Upper lobe of right lung (tissue), 1 donor: ENCODE results near the gene CLDN15. TPM values are rescaled to one million over a fixed set of nuclear protein-coding genes. Genes with fewer than 3 reads are reported as not detected.

Source experiments
- ATAC-seq: fragments of 200-7000 bp; cut with Tn5 transposase; one replicate; pipeline ENCODE4 v1.9.1; 2020; ENCODE audit warnings: mild to moderate bottlenecking, moderate library complexity
- DNase-seq: peaks from one replicate; pipeline ENCODE4 v3.0.0-alpha.2; 2020
- H3K27ac ChIP-seq: fragments of 200-600 bp; one replicate; pipeline ENCODE4 v1.8.0; 2022
- H3K27me3 ChIP-seq: fragments of 200-600 bp; one replicate; pipeline ENCODE4 v1.8.0; 2022; ENCODE audit warnings: mild to moderate bottlenecking
- H3K36me3 ChIP-seq: fragments of 200-600 bp; one replicate; pipeline ENCODE4 v1.8.0; 2022
- H3K4me1 ChIP-seq: fragments of 200-600 bp; one replicate; pipeline ENCODE4 v1.8.0; 2022
- H3K4me3 ChIP-seq: fragments of 200-600 bp; one replicate; pipeline ENCODE4 v1.8.0; 2022; ENCODE audit warnings: mild to moderate bottlenecking
- H3K9me3 ChIP-seq: fragments of 200-600 bp; one replicate; pipeline ENCODE4 v1.8.0; 2022
- intact Hi-C: fragments of 100-400 bp; cut with DNase I; formaldehyde crosslinking; loops from one replicate; pipeline ENCODE4 v1.11.0; 2022
- total RNA-seq: library from RNA; stranded (reverse); fragmentation: NEBNext Ultra II Directional; extraction: Animal tissue kit (Norgen Biotek cat#: 25700); gene quantifications from one replicate; pipeline ENCODE4 v1.2.1, GENCODE V29; 2021
- TF ChIP-seq, protein P1 (sequence below): fragments of 200-600 bp; IDR thresholded peaks from one replicate; pipeline ENCODE4 v1.8.0; 2022; ENCODE audit warnings: antibody characterized with exemption
- donor health status: DM: no; HTN: yes; CAD: no; lungs with severe emphysema.

CLDN15 gene
- total RNA-seq, 1 donor from 2014 or later: 17.7 TPM

DNA sequence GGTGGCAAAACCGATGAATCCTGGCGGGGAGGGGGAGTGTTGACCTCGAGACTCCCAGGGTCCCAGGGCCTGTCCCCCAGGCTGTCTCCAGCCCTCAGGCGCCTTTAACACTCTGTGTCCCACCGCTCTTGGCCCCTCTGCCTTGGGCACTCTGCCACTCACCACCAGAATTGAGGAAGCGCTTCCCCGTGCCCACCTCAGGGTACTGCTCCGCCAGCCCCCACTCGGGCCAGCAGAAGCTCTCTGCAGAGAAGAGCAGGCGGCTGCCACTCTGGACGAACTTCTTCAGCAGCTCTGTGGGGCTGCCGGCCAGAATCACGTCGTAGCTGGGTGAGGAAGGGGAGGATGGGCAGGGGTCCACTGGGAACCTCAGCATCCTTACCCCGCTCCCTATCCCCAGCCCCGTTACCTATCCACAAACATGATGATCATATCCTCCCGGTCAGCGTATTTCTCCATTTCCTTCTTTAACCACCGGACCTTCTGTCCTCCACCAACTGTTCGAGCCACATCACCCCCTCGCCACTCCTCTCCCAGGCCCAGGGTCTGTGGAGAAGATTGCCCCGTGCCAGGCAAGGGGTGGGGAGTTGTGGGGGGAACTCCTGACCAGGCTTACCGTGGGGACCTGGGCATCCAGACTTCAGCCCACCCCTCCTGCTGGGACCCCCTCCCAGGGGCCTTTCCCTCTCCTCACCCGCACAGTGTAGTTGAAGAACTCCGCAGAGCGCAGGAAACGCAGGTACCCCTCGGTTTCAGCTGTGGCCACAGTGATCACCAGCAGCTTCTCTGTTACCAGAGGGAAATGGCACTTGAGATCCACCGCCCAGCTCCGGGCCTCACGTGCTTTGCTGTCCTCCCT lies 21.4 kb downstream of the CLDN15 start:
- intact Hi-C loops: no loop called here
- TF ChIP-seq, protein P1, sequence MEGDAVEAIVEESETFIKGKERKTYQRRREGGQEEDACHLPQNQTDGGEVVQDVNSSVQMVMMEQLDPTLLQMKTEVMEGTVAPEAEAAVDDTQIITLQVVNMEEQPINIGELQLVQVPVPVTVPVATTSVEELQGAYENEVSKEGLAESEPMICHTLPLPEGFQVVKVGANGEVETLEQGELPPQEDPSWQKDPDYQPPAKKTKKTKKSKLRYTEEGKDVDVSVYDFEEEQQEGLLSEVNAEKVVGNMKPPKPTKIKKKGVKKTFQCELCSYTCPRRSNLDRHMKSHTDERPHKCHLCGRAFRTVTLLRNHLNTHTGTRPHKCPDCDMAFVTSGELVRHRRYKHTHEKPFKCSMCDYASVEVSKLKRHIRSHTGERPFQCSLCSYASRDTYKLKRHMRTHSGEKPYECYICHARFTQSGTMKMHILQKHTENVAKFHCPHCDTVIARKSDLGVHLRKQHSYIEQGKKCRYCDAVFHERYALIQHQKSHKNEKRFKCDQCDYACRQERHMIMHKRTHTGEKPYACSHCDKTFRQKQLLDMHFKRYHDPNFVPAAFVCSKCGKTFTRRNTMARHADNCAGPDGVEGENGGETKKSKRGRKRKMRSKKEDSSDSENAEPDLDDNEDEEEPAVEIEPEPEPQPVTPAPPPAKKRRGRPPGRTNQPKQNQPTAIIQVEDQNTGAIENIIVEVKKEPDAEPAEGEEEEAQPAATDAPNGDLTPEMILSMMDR: no peak
- peak overlapping the region; percentile 95 for H3K4me3 ChIP-seq
- DNase-seq (no peak), ATAC-seq (peak; percentile 8)
- H3K27ac ChIP-seq: peak overlapping the region; percentile 88
- H3K4me1 ChIP-seq: peaks cover 16% of the 10 kb centered on the region
- no peaks in the 10 kb centered on the region for H3K9me3 ChIP-seq
- H3K36me3 ChIP-seq: peaks cover 34% of the 10 kb centered on the region
- H3K27me3 ChIP-seq: no peaks in the 10 kb centered on the region

DNA sequence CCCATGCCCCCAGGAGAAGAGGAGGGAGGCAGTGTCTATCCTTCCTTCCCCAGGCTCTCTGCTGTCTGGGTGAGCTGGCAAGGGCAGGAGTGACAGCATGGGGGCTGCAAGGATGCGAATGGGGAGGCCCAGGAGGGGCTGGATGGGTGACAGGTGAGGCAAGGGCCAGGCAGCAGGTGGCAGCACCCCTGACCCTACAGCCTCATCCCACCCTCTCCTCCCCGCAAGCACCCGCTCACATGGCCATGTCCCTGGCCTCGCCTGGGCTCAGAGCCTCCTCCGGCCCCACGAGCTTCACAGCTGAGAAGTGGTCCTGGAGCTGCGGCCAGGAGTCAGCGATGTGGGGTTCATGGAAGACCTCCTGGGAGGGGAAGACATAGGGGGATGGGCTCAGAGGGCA lies 25.6 kb downstream of the CLDN15 start:
- intact Hi-C loops: no loop called here
- H3K27me3 ChIP-seq: no peaks in the 10 kb centered on the region
- DNase-seq (no peak), ATAC-seq (no peak)
- H3K9me3 ChIP-seq: no peaks in the 10 kb centered on the region
- peaks cover 9% of the 10 kb centered on the region for H3K4me1 ChIP-seq
- no peak overlapping the region for H3K27ac ChIP-seq
- H3K4me3 ChIP-seq: no peak overlapping the region
- TF ChIP-seq, protein P1: no peak
- H3K36me3 ChIP-seq: peaks cover 72% of the 10 kb centered on the region

DNA sequence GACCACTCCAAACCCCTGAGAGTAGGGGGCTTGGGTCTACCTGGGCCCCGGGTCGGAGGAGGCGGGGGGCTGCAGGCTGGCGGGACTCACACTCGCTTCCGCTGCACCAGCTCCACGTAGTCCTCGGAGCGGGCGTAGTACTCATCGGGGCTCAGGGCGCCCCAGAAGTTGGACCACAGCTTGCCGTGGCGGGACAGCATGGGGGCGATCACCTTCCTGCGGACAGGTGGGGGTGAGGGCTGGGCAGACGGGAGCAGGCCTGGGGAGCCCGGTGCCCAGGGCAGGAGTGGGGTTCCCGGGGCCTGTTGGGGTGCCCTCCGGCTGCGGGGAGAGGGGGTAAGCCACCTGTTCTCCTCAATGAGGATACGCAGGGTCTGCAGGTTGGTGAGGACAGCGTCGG lies 26.1 kb downstream of the CLDN15 start:
- TF ChIP-seq, protein P1: no peak
- H3K4me1 ChIP-seq: peaks cover 8% of the 10 kb centered on the region
- DNase-seq (no peak), ATAC-seq (no peak)
- no peak overlapping the region for H3K27ac ChIP-seq
- intact Hi-C loops: no loop called here
- H3K9me3 ChIP-seq: no peaks in the 10 kb centered on the region
- peaks cover 72% of the 10 kb centered on the region for H3K36me3 ChIP-seq
- no peak overlapping the region for H3K4me3 ChIP-seq
- no peaks in the 10 kb centered on the region for H3K27me3 ChIP-seq

DNA sequence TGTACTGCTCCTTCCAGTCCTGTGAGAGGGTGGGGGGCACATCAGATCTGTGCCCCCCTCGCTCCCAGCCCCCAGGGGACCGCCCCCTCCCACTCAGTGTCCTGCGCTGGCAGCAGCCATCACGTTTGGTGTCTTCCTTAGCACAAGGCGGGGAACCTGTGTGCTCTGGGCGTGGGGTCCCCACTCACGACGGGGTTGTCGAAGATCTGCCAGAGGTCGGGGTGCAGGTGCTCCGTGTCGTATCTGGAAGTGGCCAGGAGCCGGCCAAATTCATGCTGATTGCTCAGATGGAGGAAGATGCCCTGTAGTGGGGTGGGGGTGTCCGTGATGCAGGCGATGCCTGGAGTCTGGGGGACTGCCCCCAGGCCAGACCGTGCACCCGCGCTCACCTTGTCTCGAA lies 27.5 kb downstream of the CLDN15 start:
- Histone ChIP-seq H3K27me3 (no peaks in the 10 kb centered on the region), H3K4me3 (no peak overlapping the region), H3K27ac (no peak overlapping the region), H3K4me1 (no peaks in the 10 kb centered on the region), H3K9me3 (no peaks in the 10 kb centered on the region), H3K36me3 (peaks cover 71% of the 10 kb centered on the region)
- TF ChIP-seq, protein P1: no peak
- intact Hi-C loops: no loop called here
- DNase-seq (no peak), ATAC-seq (no peak)

DNA sequence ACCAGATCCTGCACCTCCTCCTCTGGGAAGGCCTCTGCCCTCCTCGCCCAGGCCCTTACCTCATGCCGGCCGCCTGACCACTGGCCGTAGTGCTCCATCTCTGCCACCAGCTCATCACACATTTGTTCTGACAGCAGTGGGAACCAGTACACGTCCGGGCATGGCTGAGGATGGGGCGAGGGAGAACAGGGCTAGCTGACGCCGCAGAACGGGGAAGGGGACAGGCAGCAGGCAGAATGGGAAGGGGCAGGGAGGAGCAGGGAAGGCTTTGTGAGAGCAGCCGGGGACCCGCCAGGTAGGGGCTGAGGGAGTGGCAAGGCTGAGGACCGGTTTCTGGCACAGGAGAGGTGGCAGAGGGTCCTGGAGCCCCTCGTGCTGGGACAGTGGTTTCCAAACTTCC lies 28.8 kb downstream of the CLDN15 start:
- Histone ChIP-seq H3K36me3 (peaks cover 58% of the 10 kb centered on the region), H3K9me3 (no peaks in the 10 kb centered on the region), H3K4me3 (no peak overlapping the region), H3K27ac (no peak overlapping the region), H3K27me3 (no peaks in the 10 kb centered on the region), H3K4me1 (no peaks in the 10 kb centered on the region)
- ATAC-seq (no peak), DNase-seq (no peak)
- TF ChIP-seq, protein P1: no peak
- intact Hi-C loops: no loop called here
